ENCODE data around the gene THOC2.

The THOC2 gene

DNA sequence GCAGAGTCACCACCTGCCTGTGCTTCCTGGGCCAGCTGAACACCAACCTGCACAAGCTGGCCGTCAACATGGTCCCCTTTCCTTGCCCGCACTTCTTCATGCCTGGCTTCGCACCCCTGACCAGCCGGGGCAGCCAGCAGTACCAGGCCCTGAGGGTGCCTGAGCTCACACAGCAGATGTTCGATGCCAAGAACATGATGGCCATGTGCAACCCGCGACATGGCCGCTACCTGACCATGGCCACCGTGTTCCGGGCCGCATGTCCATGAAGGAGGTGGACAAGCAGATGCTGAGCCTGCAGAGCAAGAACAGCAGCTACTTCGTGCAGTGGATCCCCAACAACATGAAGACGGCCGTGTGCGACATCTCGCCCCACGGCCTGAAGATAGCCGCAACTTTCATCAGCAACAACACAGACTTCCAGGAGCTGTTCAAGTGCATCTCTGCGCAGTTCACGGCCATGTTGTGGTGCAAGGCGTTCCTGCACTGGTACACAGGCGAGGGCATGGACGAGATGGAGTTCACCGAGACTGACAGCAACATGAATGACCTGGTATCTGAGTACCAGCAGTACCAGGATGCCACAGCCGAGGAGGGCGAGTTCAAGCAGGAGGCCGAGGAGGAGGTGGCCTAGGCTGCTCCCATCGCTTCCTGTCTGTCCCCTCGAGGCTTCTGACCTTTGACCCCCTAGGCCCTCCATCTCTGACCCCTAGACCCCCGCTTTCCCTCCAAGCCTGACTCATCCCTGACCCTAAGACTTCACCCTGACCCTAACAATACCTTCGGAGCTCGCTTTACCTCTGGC lies 170.3 kb downstream of the THOC2 start:
- DNase-seq, result no peak

DNA sequence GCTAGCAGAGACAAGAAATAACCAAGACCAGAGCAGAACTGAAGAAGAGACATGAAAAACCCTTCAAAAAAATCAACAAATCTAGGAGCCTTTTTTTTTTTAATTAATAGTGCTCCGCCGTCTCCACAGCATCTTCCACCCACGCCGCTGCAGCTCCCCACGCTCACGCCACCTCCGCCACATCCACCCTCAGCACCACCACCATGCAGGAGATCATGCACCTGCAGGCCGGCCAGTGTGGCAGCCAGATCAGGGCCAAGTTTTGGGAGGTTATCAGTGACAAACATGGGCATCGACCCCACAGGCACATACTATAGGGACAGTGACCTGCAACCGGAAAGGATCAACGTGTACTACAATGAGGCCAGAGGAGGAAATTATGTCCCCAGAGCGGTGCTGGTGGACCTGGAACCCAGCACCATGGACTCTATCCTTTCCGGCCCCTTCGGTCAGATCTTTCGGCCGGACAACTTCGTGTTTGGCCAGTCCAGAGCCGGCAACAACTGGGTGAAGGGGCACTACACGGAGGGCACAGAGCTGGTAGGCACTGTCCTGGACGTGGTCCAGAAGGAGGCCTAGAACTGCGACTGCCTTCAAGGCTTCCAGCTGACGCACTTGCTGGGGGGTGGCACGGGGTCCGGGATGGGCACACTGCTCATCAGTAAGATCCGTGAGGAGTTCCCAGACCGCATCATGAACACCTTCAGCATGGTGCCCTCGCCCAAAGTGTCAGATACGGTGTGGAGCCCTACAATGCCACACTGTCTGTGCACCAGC lies 171.2 kb downstream of the THOC2 start:
- no peak for DNase-seq

DNA sequence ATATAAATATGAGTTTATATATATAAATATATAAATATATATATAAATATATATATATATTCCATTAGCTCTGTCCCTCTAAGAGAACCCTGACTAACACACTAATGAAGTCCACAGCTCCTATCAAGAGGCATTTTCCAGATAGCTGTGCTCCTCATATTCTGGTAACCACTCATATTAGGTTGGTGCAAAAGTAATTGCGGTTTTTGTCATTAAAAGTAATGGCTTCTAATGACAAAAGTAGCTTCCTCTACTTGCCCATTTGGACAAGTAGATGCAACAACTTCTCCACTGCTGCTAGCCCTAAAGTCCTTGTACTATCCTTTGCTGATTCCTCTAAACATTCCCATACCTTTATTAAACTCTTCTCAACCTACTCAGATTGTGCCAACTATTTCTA lies 182.0 kb downstream of the THOC2 start:
- DNase-seq, result no peak
